K562 (cell line): ENCODE measurements around the gene ITPK1. TPM values are rescaled to one million over a fixed set of nuclear protein-coding genes. Genes with fewer than 3 reads are reported as not detected.

ENCODE experiments used
- ATAC-seq: fragments of 200-7000 bp; cut with Tn5 transposase; 3 replicates; pipeline ENCODE4 v1.9.1; 2020; ENCODE audit warnings: moderate library complexity
- BruUV-seq: library from RNA; stranded (reverse); fragments of 400-500 nt; replicated peaks from 2 replicates; lab custom pipeline; 2021; lab: Mats Ljungman, UMichigan
- CTCF ChIA-PET: fragments of 300-600 bp; formaldehyde crosslinking; extraction: SDS; loops from one replicate; lab custom pipeline; 2021; ENCODE audit warnings: low intra/inter-chr PET ratio; lab: Yijun Ruan, JAX
- POLR2A ChIA-PET: fragments of 300-600, 350-650 bp; sonication (Branson Sonifier 250); formaldehyde crosslinking; extraction: SDS; loops from one replicate; lab custom pipeline; 2021; ENCODE audit warnings: antibody characterized with exemption, inconsistent platforms; lab: Yijun Ruan, JAX
- DNase-seq, 4 experiments: peaks; one replicate each; pipeline versions ENCODE4 v3.0.0 to v3.0.0-alpha.2; 2011 to 2018; ENCODE audit warnings: low spot score in 3 of 4, mixed read lengths in 3 of 4; ENCODE audit errors: extremely low read depth in 1 of 4
- FAIRE-seq: peaks from 2 replicates; lab custom pipeline; 2011; peaks lifted over from hg19 to GRCh38; lab: Jason Lieb, UNC
- H2AFZ ChIP-seq: 2 replicates; pipeline ENCODE4 v1.6.0; 2011; ENCODE audit warnings: low read depth, low read length, control low read depth, inconsistent platforms
- H3K27ac ChIP-seq: fragments of 200-600 bp; 3 replicates; pipeline ENCODE4 v1.8.0; 2011; ENCODE audit warnings: low read depth, mild to moderate bottlenecking, control low read depth, inconsistent platforms, low read length, moderate library complexity, mixed read lengths; ENCODE audit errors: extremely low read depth
- H3K27me3 ChIP-seq, 2 experiments: fragments of 300-600 bp in 1 of 2; 2 replicates in 1 of 2; 3 replicates in 1 of 2; pipeline versions ENCODE4 v1.6.0 to v1.8.0; 2011; ENCODE audit warnings: inconsistent platforms in 2 of 2, low read length in 2 of 2, mild to moderate bottlenecking in 1 of 2, mixed read lengths in 1 of 2, moderate library complexity in 1 of 2; ENCODE audit not compliant: control insufficient read depth in 2 of 2, insufficient read depth in 2 of 2
- H3K36me3 ChIP-seq: fragments of 300-600 bp; 3 replicates; pipeline ENCODE4 v1.8.0; 2011; ENCODE audit warnings: mild to moderate bottlenecking, low read length, inconsistent platforms; ENCODE audit not compliant: control insufficient read depth, insufficient read depth
- H3K4me1 ChIP-seq, 2 experiments: fragments of 200-600 bp in 1 of 2; replicated peaks in 1 of 2; 2 replicates in 1 of 2; 3 replicates in 1 of 2; pipeline versions ENCODE4 v1.5.1 to v1.8.0; 2011; ENCODE audit warnings: inconsistent platforms in 2 of 2, low read length in 2 of 2, mild to moderate bottlenecking in 1 of 2, mixed read lengths in 1 of 2, moderate library complexity in 1 of 2; ENCODE audit not compliant: control insufficient read depth in 2 of 2, insufficient read depth in 2 of 2
- H3K4me2 ChIP-seq: 2 replicates; pipeline ENCODE4 v1.6.1; 2011; ENCODE audit warnings: low read length, control low read depth, inconsistent platforms, mixed read lengths; ENCODE audit not compliant: insufficient read depth
- H3K4me3 ChIP-seq: fragments of 200-600 bp; sonication (generic), shearing (Covaris generic); 2 replicates; pipeline ENCODE4 v1.5.1; 2016; ENCODE audit warnings: control low read depth, inconsistent platforms
- H3K79me2 ChIP-seq: fragments of 200-600 bp; 3 replicates; pipeline ENCODE4 v1.8.0; 2011; ENCODE audit warnings: low read length, inconsistent platforms; ENCODE audit not compliant: control insufficient read depth, insufficient read depth
- H3K9ac ChIP-seq, 2 experiments: 2 replicates each; pipeline versions ENCODE4 v1.6.0 to v1.6.1; 2011; ENCODE audit warnings: low read depth in 2 of 2, low read length in 2 of 2, control low read depth in 1 of 2, inconsistent platforms in 1 of 2, mild to moderate bottlenecking in 1 of 2, mixed read lengths in 1 of 2; ENCODE audit not compliant: insufficient read depth in 1 of 2
- H3K9me1 ChIP-seq: one replicate; pipeline ENCODE4 v1.6.0; 2011; ENCODE audit warnings: inconsistent platforms, mild to moderate bottlenecking, low read length, moderate library complexity; ENCODE audit not compliant: control insufficient read depth, insufficient read depth
- H3K9me3 ChIP-seq: replicated peaks from 2 replicates; pipeline ENCODE4 v1.5.1; 2011; ENCODE audit warnings: low read depth, low read length, inconsistent platforms; ENCODE audit not compliant: control insufficient read depth, insufficient read depth
- H4K20me1 ChIP-seq: replicated peaks from 2 replicates; pipeline ENCODE4 v1.6.1; 2011; ENCODE audit warnings: low read length, inconsistent platforms, mixed read lengths; ENCODE audit not compliant: control insufficient read depth, insufficient read depth
- CHD7 ChIP-seq: fragments of 200-600 bp; sonication (generic); IDR thresholded peaks from one replicate; pipeline ENCODE4 v1.6.1; 2012; ENCODE audit warnings: mild to moderate bottlenecking, low read depth, low read length, inconsistent platforms
- DMBX1 ChIP-seq: fragments of 250-450 bp; sonication (Bioruptor Pico); IDR thresholded peaks from 2 replicates; pipeline ENCODE4 v1.8.0; 2022; ENCODE audit warnings: inconsistent platforms, mild to moderate bottlenecking, moderate library complexity, borderline replicate concordance
- HINFP ChIP-seq: fragments of 450-650 bp; conservative IDR thresholded peaks from 2 replicates; pipeline ENCODE4 v1.6.1; 2016; ENCODE audit warnings: missing genetic modification characterization, low read depth, mild to moderate bottlenecking, control low read depth, missing compliant biosample characterization
- NCOA2 ChIP-seq, 2 experiments: fragments of 450-650 bp; IDR thresholded peaks; 2 replicates each; pipeline ENCODE4 v1.6.1; 2018; ENCODE audit warnings: mild to moderate bottlenecking in 2 of 2, moderate library complexity in 1 of 2; ENCODE audit not compliant: partially characterized antibody in 2 of 2
- WGBS: fragments of 100-300 bp; shearing (Covaris generic); methylation state at CpG from one replicate; pipeline ENCODE4 v1.1.6; 2016; ENCODE audit warnings: low coverage, mixed read lengths; ENCODE audit not compliant: insufficient coverage; ENCODE audit errors: missing lambda C conversion rate; 5-methylcytosine and 5-hydroxymethylcytosine counted together
- in situ Hi-C: fragments of 300-500 bp; cut with MboI; formaldehyde crosslinking; loops from 4 replicates; pipeline ENCODE4 v1.15.0; 2018; ENCODE audit warnings: inconsistent platforms, mixed read lengths
- intact Hi-C: fragments of 100-400 bp; cut with micrococcal nuclease; formaldehyde crosslinking; loops from 2 replicates; pipeline ENCODE4 v1.14.2; 2022
- polyA plus RNA-seq, 8 experiments: library from polyadenylated mRNA; depleted of rRNA in 4 of 8; stranded (reverse) in 5 of 8; unstranded in 3 of 8; fragments of >200 nt; fragmentation: Nextera tagmentation in 2 of 8; fragmentation: Illumina TruSeq in 1 of 8; extraction: Ambion mirVana in 2 of 8; extraction: Trizol in 1 of 8; gene quantifications; 2 replicates each; pipeline versions ENCODE4 v1.2.1 to v1.2.3, GENCODE V29; 2011 to 2014; ENCODE audit warnings: inconsistent platforms in 1 of 8, missing spikeins in 1 of 8
- total RNA-seq, 7 experiments: library from RNA; depleted of rRNA in 6 of 7; stranded (reverse); fragments of >200 nt in 6 of 7; fragmentation: Illumina TruSeq in 2 of 7; extraction: Trizol in 2 of 7; gene quantifications; 2 replicates each; pipeline versions ENCODE4 v1.2.1 to v1.2.3, GENCODE V29; 2011 to 2021; ENCODE audit warnings: low replicate concordance in 1 of 7

The ITPK1 gene
- total and polyA plus RNA-seq, 9 of the 15 experiments (the other 6 are each of a cell fraction or from before 2014, with no cell fraction given), result 1.2 to 39.2 (median 23.0) TPM

- Histone ChIP-seq H3K9ac (no peak overlapping the region), H3K36me3 (peaks cover 3% of the 10 kb centered on the region; the same call in 1 of the 3 replicates), H3K9me1 (no peaks in the 10 kb centered on the region), H4K20me1 (peaks cover 2% of the 10 kb centered on the region; the same call in 1 of the 2 replicates), H3K4me1 (peaks cover 3 to 29% of the 10 kb centered on the region in 2 experiments; a peak in 4 of 5 replicates), H3K4me3 (no peak overlapping the region), H3K27ac (no peak overlapping the region), H2AFZ (no peak overlapping the region), H3K4me2 (no peak overlapping the region), H3K79me2 (no peaks in the 10 kb centered on the region), H3K9me3 (no peaks in the 10 kb centered on the region), H3K27me3 (no peaks in the 10 kb centered on the region)
- in situ Hi-C loops (no loop called here), intact Hi-C loops (no loop called here)
- POLR2A ChIA-PET, result interaction anchor here (0.7 to 1.1 kb wide), 2 partner anchors 15 to 75 kb away, joined by 3 to 4 read pairs; no protein-coding TSS in a partner anchor
- DNase-seq (no peak), ATAC-seq (no peak), FAIRE-seq (no peak)
- BruUV-seq, result no TSS peak
- WGBS, result 76% methylated on average over 5 of the region's 22 CpGs
- CTCF ChIA-PET, result no interaction called here
- TF ChIP-seq HINFP (tag) (no peak), CHD7 (no peak), NCOA2 (IDR thresholded peaks at IDR 0.05; ENCODE audit: partially characterized antibody in 2 of 2) (no peak), DMBX1 (CRISPR knock-in tag) (no peak)
Measured at GRCh38 chr14:93011650-93012325, 103.9 kb downstream of the ITPK1 start.
